ENCODE data around the gene SLC22A23.

DNA sequence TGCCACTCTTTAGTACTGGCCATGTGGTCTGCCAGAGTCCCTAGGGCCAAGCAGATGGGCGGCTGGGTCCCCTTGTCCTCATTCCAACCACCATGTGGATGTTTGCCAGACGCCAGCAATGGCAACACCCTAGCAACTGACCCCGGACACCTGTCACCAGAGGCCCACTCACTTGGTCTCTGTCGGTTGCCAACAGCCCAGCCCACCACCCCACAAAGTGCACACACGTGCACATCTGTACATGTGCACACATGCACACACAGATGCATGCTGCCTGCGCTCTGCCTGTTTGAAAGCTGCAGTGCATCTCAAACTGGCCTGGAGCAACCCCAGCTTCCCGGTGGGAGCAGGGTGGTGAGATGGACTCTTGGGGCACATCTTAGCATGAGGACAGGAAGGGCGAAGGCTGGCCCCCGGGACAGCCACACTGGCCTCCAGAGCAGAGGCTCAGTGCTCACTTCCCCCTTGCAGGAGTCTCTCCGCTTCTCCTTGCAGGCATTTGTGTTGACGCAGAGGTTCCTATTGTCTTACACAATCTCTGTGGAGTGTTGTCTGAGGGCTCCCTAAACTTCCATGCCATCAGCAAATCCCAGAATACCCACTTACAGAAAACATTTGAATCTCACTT lies 144.1 kb downstream of the SLC22A23 start:
- TF ChIP-seq, protein P1, sequence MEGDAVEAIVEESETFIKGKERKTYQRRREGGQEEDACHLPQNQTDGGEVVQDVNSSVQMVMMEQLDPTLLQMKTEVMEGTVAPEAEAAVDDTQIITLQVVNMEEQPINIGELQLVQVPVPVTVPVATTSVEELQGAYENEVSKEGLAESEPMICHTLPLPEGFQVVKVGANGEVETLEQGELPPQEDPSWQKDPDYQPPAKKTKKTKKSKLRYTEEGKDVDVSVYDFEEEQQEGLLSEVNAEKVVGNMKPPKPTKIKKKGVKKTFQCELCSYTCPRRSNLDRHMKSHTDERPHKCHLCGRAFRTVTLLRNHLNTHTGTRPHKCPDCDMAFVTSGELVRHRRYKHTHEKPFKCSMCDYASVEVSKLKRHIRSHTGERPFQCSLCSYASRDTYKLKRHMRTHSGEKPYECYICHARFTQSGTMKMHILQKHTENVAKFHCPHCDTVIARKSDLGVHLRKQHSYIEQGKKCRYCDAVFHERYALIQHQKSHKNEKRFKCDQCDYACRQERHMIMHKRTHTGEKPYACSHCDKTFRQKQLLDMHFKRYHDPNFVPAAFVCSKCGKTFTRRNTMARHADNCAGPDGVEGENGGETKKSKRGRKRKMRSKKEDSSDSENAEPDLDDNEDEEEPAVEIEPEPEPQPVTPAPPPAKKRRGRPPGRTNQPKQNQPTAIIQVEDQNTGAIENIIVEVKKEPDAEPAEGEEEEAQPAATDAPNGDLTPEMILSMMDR (IDR thresholded peaks at IDR 0.05) = no peak
- TF ChIP-seq POLR2A (IDR thresholded peaks at IDR 0.05) = no peak
